IMR-90 (cell line): ENCODE results near the gene ADGRB3. TPM values are rescaled to one million over a fixed set of nuclear protein-coding genes. Genes with fewer than 3 reads are reported as not detected.

ENCODE experiments used
- ATAC-seq: fragments of 200-7000 bp; cut with Tn5 transposase; 2 replicates; pipeline ENCODE4 v1.9.1; 2020; ENCODE audit warnings: low read depth, mild to moderate bottlenecking, moderate library complexity
- BruUV-seq: library from RNA; stranded (reverse); fragments of 400-500 nt; replicated peaks from 2 replicates; lab custom pipeline; 2021; lab: Mats Ljungman, UMichigan
- CTCF ChIA-PET: fragments of 300-600 bp; formaldehyde crosslinking; extraction: SDS; loops from one replicate; lab custom pipeline; 2021; ENCODE audit warnings: antibody characterized with exemption; lab: Yijun Ruan, JAX
- POLR2A ChIA-PET: fragments of 300-600 bp; sonication (Branson Sonifier 250); formaldehyde crosslinking; loops from one replicate; lab custom pipeline; 2022; ENCODE audit warnings: antibody characterized with exemption; ENCODE audit not compliant: unreplicated experiment; lab: Charles Lee
- DNase-seq: peaks from one replicate; pipeline ENCODE4 v3.0.0; 2013
- H2AFZ ChIP-seq: replicated peaks from 2 replicates; pipeline ENCODE3; 2013; ENCODE audit warnings: low read length, mild to moderate bottlenecking; ENCODE audit not compliant: poor library complexity
- H2AK5ac ChIP-seq: 2 replicates; pipeline ENCODE4 v1.6.1; 2013; ENCODE audit warnings: low read depth, low read length, inconsistent platforms
- H2AK9ac ChIP-seq: replicated peaks from 2 replicates; pipeline ENCODE3; 2013; ENCODE audit warnings: mild to moderate bottlenecking, low read depth, low read length, moderate library complexity; ENCODE audit not compliant: poor library complexity
- H2BK120ac ChIP-seq: 2 replicates; pipeline ENCODE4 v1.6.1; 2013; ENCODE audit warnings: low read depth, low read length, inconsistent platforms
- H2BK15ac ChIP-seq: 3 replicates; pipeline ENCODE4 v1.6.1; 2013; ENCODE audit warnings: low read depth, low read length, inconsistent platforms
- H2BK20ac ChIP-seq: 2 replicates; pipeline ENCODE4 v1.6.1; 2013; ENCODE audit warnings: low read depth, mild to moderate bottlenecking, inconsistent platforms, low read length, moderate library complexity
- H2BK5ac ChIP-seq: 2 replicates; pipeline ENCODE4 v1.6.1; 2013; ENCODE audit warnings: mild to moderate bottlenecking, low read depth, low read length, inconsistent platforms; ENCODE audit not compliant: poor library complexity, severe bottlenecking
- H3K14ac ChIP-seq: replicated peaks from 2 replicates; pipeline ENCODE4 v1.6.1; 2013; ENCODE audit warnings: low read depth, low read length, inconsistent platforms
- H3K18ac ChIP-seq: 2 replicates; pipeline ENCODE4 v1.6.1; 2013; ENCODE audit warnings: low read depth, low read length, control low read depth
- H3K23ac ChIP-seq: 2 replicates; pipeline ENCODE4 v1.6.1; 2013; ENCODE audit warnings: low read depth, low read length, inconsistent platforms
- H3K27ac ChIP-seq: 2 replicates; pipeline ENCODE4 v1.5.1; 2013; ENCODE audit warnings: mild to moderate bottlenecking, control low read depth, low read length; ENCODE audit not compliant: insufficient read depth
- H3K27me3 ChIP-seq: 2 replicates; pipeline ENCODE4 v1.6.1; 2013; ENCODE audit warnings: low read length; ENCODE audit not compliant: control insufficient read depth, insufficient read depth
- H3K36me3 ChIP-seq: 2 replicates; pipeline ENCODE4 v1.6.1; 2013; ENCODE audit warnings: low read length, mixed read lengths; ENCODE audit not compliant: control insufficient read depth, insufficient read depth
- H3K4ac ChIP-seq: 2 replicates; pipeline ENCODE4 v1.6.1; 2013; ENCODE audit warnings: low read depth, low read length, inconsistent platforms
- H3K4me1 ChIP-seq: 2 replicates; pipeline ENCODE4 v1.6.1; 2013; ENCODE audit warnings: low read length, mixed read lengths; ENCODE audit not compliant: control insufficient read depth, insufficient read depth
- H3K4me2 ChIP-seq: 2 replicates; pipeline ENCODE4 v1.6.1; 2013; ENCODE audit warnings: low read depth, mild to moderate bottlenecking, control low read depth, low read length, moderate library complexity
- H3K4me3 ChIP-seq: 2 replicates; pipeline ENCODE4 v1.5.1; 2013; ENCODE audit warnings: low read depth, mild to moderate bottlenecking, control low read depth, low read length, moderate library complexity; ENCODE audit not compliant: insufficient read depth
- H3K56ac ChIP-seq: 2 replicates; pipeline ENCODE4 v1.6.1; 2013; ENCODE audit warnings: low read length, inconsistent platforms; ENCODE audit not compliant: insufficient read depth; ENCODE audit errors: extremely low read depth
- H3K79me1 ChIP-seq, 2 experiments: 2 replicates each; pipeline ENCODE4 v1.6.1; 2013; ENCODE audit warnings: low read length in 2 of 2, inconsistent platforms in 1 of 2, low read depth in 1 of 2
- H3K9ac ChIP-seq: 2 replicates; pipeline ENCODE4 v1.6.1; 2013; ENCODE audit warnings: low read depth, low read length, control low read depth
- H3K9me1 ChIP-seq: 2 replicates; pipeline ENCODE4 v1.6.1; 2013; ENCODE audit warnings: low read length, inconsistent platforms; ENCODE audit not compliant: insufficient read depth
- H3K9me3 ChIP-seq: 2 replicates; pipeline ENCODE4 v1.6.1; 2013; ENCODE audit warnings: low read length; ENCODE audit not compliant: control insufficient read depth, insufficient read depth
- H4K20me1 ChIP-seq: 2 replicates; pipeline ENCODE4 v1.6.1; 2013; ENCODE audit warnings: low read length, inconsistent platforms; ENCODE audit not compliant: insufficient read depth
- H4K5ac ChIP-seq: 2 replicates; pipeline ENCODE4 v1.6.1; 2013; ENCODE audit warnings: mild to moderate bottlenecking, low read depth, low read length, control low read depth
- H4K8ac ChIP-seq, 2 experiments: 2 replicates each; pipeline ENCODE4 v1.6.1; 2013; ENCODE audit warnings: low read depth in 2 of 2, low read length in 2 of 2, control low read depth in 1 of 2, inconsistent platforms in 1 of 2
- H4K91ac ChIP-seq: 2 replicates; pipeline ENCODE4 v1.6.1; 2013; ENCODE audit warnings: low read depth, low read length, inconsistent platforms; ENCODE audit not compliant: insufficient read depth
- BHLHE40 ChIP-seq: fragments of 150-350 bp; IDR thresholded peaks from 2 replicates; pipeline ENCODE4 v1.6.1; 2016; ENCODE audit warnings: mild to moderate bottlenecking, low read depth, low read length
- CEBPB ChIP-seq: IDR thresholded peaks from 2 replicates; pipeline ENCODE4 v1.6.1; 2012; ENCODE audit warnings: low read depth, low read length, improper control_type of control experiment
- CHD1 ChIP-seq: IDR thresholded peaks from 2 replicates; pipeline ENCODE4 v1.6.1; 2012; ENCODE audit warnings: low read depth, low read length, improper control_type of control experiment
- CTCF ChIP-seq: conservative IDR thresholded peaks from 2 replicates; pipeline ENCODE4 v1.5.1; 2012; ENCODE audit warnings: mild to moderate bottlenecking, low read depth, low read length, improper control_type of control experiment
- ELK1 ChIP-seq: fragments of 150-350 bp; IDR thresholded peaks from 2 replicates; pipeline ENCODE4 v1.6.1; 2016; ENCODE audit warnings: low read depth, mild to moderate bottlenecking, low read length, moderate library complexity, borderline replicate concordance
- FOS ChIP-seq: fragments of 150-350 bp; IDR thresholded peaks from 2 replicates; pipeline ENCODE4 v1.6.1; 2016; ENCODE audit warnings: low read depth, low read length
- MAFK ChIP-seq: IDR thresholded peaks from 2 replicates; pipeline ENCODE4 v1.6.1; 2012; ENCODE audit warnings: low read depth, low read length, improper control_type of control experiment
- MAZ ChIP-seq: IDR thresholded peaks from 2 replicates; pipeline ENCODE4 v1.6.1; 2012; ENCODE audit warnings: low read depth, mild to moderate bottlenecking, low read length, improper control_type of control experiment, moderate library complexity, borderline replicate concordance
- MXI1 ChIP-seq: IDR thresholded peaks from 2 replicates; pipeline ENCODE4 v1.6.1; 2012; ENCODE audit warnings: low read depth, mild to moderate bottlenecking, low read length, moderate library complexity, borderline replicate concordance
- NFE2L2 ChIP-seq: fragments of 150-350 bp; IDR thresholded peaks from 2 replicates; pipeline ENCODE4 v1.6.1; 2016; ENCODE audit warnings: low read depth, mild to moderate bottlenecking, low read length
- POLR2A ChIP-seq: IDR thresholded peaks from 2 replicates; pipeline ENCODE4 v1.6.1; 2012; ENCODE audit warnings: mild to moderate bottlenecking, low read depth, low read length
- RAD21 ChIP-seq: IDR thresholded peaks from 2 replicates; pipeline ENCODE4 v1.6.1; 2012; ENCODE audit warnings: low read length, improper control_type of control experiment
- RCOR1 ChIP-seq: IDR thresholded peaks from 2 replicates; pipeline ENCODE4 v1.6.1; 2012; ENCODE audit warnings: mild to moderate bottlenecking, low read length, improper control_type of control experiment; ENCODE audit not compliant: insufficient replicate concordance
- RFX5 ChIP-seq: IDR thresholded peaks from 2 replicates; pipeline ENCODE4 v1.8.0; 2012; ENCODE audit warnings: low read depth, mild to moderate bottlenecking, low read length, moderate library complexity
- SMC3 ChIP-seq: fragments of 150-350 bp; IDR thresholded peaks from 2 replicates; pipeline ENCODE4 v1.6.1; 2016; ENCODE audit warnings: low read depth, mild to moderate bottlenecking, antibody characterized with exemption, low read length, moderate library complexity
- USF2 ChIP-seq: fragments of 150-350 bp; IDR thresholded peaks from 2 replicates; pipeline ENCODE4 v1.6.1; 2017; ENCODE audit warnings: mild to moderate bottlenecking, antibody characterized with exemption, low read length, low read depth
- WGBS, 2 experiments: methylation state at CpG; one replicate each; pipeline versions ENCODE4 v1.1.5 to v1.1.7; 2013; ENCODE audit warnings: missing lambda C conversion rate in 2 of 2; ENCODE audit not compliant: insufficient read length in 1 of 2; ENCODE audit errors: extremely low coverage in 2 of 2; 5-methylcytosine and 5-hydroxymethylcytosine counted together
- dilution Hi-C: fragments of 300-500 bp; cut with HindIII; formaldehyde crosslinking; loops from one replicate; pipeline ENCODE4 v1.14.3; 2018; ENCODE audit warnings: low sequenced_read_pairs; ENCODE audit not compliant: unreplicated experiment
- in situ Hi-C: fragments of 300-500 bp; cut with MboI; formaldehyde crosslinking; loops from 3 replicates; pipeline ENCODE4 v1.14.3; 2019; ENCODE audit warnings: low sequenced_read_pairs, inconsistent platforms, mixed read lengths
- intact Hi-C: fragments of 100-400 bp; cut with micrococcal nuclease; formaldehyde crosslinking; loops from 2 replicates; pipeline ENCODE4 v1.10.0; 2022
- polyA plus RNA-seq, 3 experiments: library from polyadenylated mRNA; depleted of rRNA; stranded (reverse); fragments of >200 nt; gene quantifications; 2 replicates each; pipeline ENCODE4 v1.2.3, GENCODE V29; 2012; ENCODE audit warnings: low replicate concordance in 1 of 3
- total RNA-seq: library from RNA; depleted of rRNA; stranded (reverse); fragments of >200 nt; gene quantifications from 2 replicates; pipeline ENCODE4 v1.2.3, GENCODE V29; 2012

ADGRB3 gene
- total and polyA plus RNA-seq, 2 of the 4 experiments (the other 2 are of a cell fraction) = not detected

GRCh38 chr6:68693271-68693670 is 58.2 kb downstream of the ADGRB3 start:
- no TSS peak for BruUV-seq
- no peak overlapping the region for H2AK9ac ChIP-seq
- H2BK120ac ChIP-seq = no peak overlapping the region
- no peak overlapping the region for H3K9ac ChIP-seq
- H3K4me2 ChIP-seq = no peak overlapping the region
- no peak overlapping the region for H4K5ac ChIP-seq
- ChIA-PET CTCF (no interaction called here), POLR2A (no interaction called here)
- no peak overlapping the region for H3K23ac ChIP-seq
- H4K91ac ChIP-seq = no peak overlapping the region
- H2AK5ac ChIP-seq = no peak overlapping the region
- no peaks in the 10 kb centered on the region for H3K27me3 ChIP-seq
- H4K8ac ChIP-seq = no peak overlapping the region
- H3K79me1 ChIP-seq = no peaks in the 10 kb centered on the region
- ATAC-seq = no peak
- no peak overlapping the region for H3K18ac ChIP-seq
- H3K9me1 ChIP-seq = no peaks in the 10 kb centered on the region
- no peaks in the 10 kb centered on the region for H3K4me1 ChIP-seq
- in situ Hi-C loops (no loop called here), intact Hi-C loops (no loop called here), dilution Hi-C loops (no loop called here)
- no peak overlapping the region for H2AFZ ChIP-seq
- H3K4me3 ChIP-seq = no peak overlapping the region
- no peak overlapping the region for H2BK15ac ChIP-seq
- H3K36me3 ChIP-seq = no peaks in the 10 kb centered on the region
- no peak overlapping the region for H3K56ac ChIP-seq
- no peaks in the 10 kb centered on the region for H4K20me1 ChIP-seq
- DNase-seq = no peak
- no peak overlapping the region for H3K27ac ChIP-seq
- H3K14ac ChIP-seq = no peak overlapping the region
- H2BK20ac ChIP-seq = no peak overlapping the region
- H2BK5ac ChIP-seq = no peak overlapping the region
- no peaks in the 10 kb centered on the region; the same call in 1 of the 2 replicates for H3K9me3 ChIP-seq
- TF ChIP-seq CHD1 = no peak
- no peak for TF ChIP-seq NFE2L2
- no peak for TF ChIP-seq FOS
- no peak for TF ChIP-seq RCOR1
- no peak for TF ChIP-seq CEBPB
- no peak for TF ChIP-seq MAFK
- TF ChIP-seq MXI1 = no peak
- TF ChIP-seq MAZ = no peak
- no peak for TF ChIP-seq POLR2A
- TF ChIP-seq CTCF = no peak
- TF ChIP-seq USF2 = no peak
- TF ChIP-seq BHLHE40 = no peak
- no peak for TF ChIP-seq RAD21
- no peak for TF ChIP-seq RFX5
- TF ChIP-seq ELK1 = no peak
- TF ChIP-seq SMC3 = no peak
- WGBS, 2 experiments = no CpG with 5 or more reads among the region's 1 CpG
- H3K4ac ChIP-seq = no peak overlapping the region
